MM.1S (cell line): ENCODE measurements around the gene AGFG1.
A peak's percentile ranks its signal among the peaks of the same experiment; 100 is the strongest.

Experiments
- EZH2 ChIP-seq: fragments of 300-600 bp; sonication (generic); optimal IDR thresholded peaks from 2 replicates; pipeline ENCODE3; 2017; ENCODE audit warnings: low read depth, mild to moderate bottlenecking, antibody characterized with exemption, low read length, mixed read lengths
- EZH2phosphoT487 ChIP-seq: fragments of 300-600 bp; sonication (generic); IDR thresholded peaks from 2 replicates; pipeline ENCODE4 v1.6.1; 2018; ENCODE audit warnings: antibody characterized with exemption, low read length
- TF ChIP-seq, protein P1 (sequence below): fragments of 300-600 bp; sonication (generic); IDR thresholded peaks from 2 replicates; pipeline ENCODE4 v1.5.1; 2016; ENCODE audit warnings: antibody characterized with exemption, low read length, mixed read lengths

DNA sequence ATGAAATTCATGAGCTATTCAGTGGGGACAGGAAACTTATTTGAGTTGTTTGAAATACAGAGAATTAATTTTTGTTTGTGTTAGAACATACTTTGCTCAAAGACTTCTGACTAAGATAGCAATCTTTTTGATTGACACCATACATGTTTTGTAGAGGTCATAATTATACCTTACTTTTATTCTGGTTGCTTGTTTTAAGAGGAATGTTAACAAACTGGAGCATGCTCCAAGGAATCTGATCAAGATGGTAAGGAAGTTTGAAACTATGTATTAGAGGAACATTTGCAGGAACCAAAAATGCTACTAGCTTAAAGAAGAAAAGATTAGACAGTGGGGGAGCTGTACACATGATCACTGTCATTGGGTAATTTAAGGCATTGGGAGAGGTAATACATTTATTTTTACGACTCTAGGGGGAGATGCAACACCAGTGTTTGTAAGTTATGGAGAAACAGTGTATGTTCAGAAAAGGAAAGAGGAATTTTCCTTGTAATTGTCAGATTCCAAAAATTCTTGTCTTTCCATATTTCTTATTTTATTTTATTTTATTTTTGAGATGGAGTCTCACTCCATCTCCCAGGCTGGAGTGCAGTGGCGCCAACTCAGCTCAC is 8.0 kb downstream of the AGFG1 start:
- TF ChIP-seq, protein P1, sequence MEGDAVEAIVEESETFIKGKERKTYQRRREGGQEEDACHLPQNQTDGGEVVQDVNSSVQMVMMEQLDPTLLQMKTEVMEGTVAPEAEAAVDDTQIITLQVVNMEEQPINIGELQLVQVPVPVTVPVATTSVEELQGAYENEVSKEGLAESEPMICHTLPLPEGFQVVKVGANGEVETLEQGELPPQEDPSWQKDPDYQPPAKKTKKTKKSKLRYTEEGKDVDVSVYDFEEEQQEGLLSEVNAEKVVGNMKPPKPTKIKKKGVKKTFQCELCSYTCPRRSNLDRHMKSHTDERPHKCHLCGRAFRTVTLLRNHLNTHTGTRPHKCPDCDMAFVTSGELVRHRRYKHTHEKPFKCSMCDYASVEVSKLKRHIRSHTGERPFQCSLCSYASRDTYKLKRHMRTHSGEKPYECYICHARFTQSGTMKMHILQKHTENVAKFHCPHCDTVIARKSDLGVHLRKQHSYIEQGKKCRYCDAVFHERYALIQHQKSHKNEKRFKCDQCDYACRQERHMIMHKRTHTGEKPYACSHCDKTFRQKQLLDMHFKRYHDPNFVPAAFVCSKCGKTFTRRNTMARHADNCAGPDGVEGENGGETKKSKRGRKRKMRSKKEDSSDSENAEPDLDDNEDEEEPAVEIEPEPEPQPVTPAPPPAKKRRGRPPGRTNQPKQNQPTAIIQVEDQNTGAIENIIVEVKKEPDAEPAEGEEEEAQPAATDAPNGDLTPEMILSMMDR = peak; percentile 9; the same call in 1 of the 2 replicates
- TF ChIP-seq EZH2 (no peak), EZH2phosphoT487 (no peak)
